22Rv1 (cell line): ENCODE measurements around the gene SPINK2.

Experiments
- CTCF ChIP-seq: fragments of 450-650 bp; IDR thresholded peaks from 2 replicates; pipeline ENCODE4 v1.5.1; 2017; ENCODE audit warnings: mild to moderate bottlenecking
- ZFX ChIP-seq: fragments of 450-650 bp; IDR thresholded peaks from 2 replicates; pipeline ENCODE4 v1.6.1; 2017; ENCODE audit warnings: antibody characterized with exemption, borderline replicate concordance

GRCh38 chr4:56857601-56858309, 36.3 kb upstream of the SPINK2 start:
- TF ChIP-seq ZFX (no peak), CTCF (no peak)
